Measurements from ENCODE around the gene RASGEF1C.

- TF ChIP-seq CTCF (conservative IDR thresholded peaks at IDR 0.05; ENCODE audit: low read length), result no peak
- no peak for TF ChIP-seq EZH2phosphoT487 (IDR thresholded peaks at IDR 0.05; ENCODE audit: borderline replicate concordance, low read depth, low read length)
These were observed 94.6 kb downstream of the RASGEF1C start for GRCh38 chr5:180114304-180115003.
